A549 (cell line): ENCODE measurements around the gene MAML3. TPM values are rescaled to one million over a fixed set of nuclear protein-coding genes. Genes with fewer than 3 reads are reported as not detected.

ENCODE experiments used
- ATAC-seq, 2 experiments: fragments of 200-7000 bp in 1 of 2; fragments of >200 bp in 1 of 2; cut with Nextera tagmentation in 1 of 2; cut with Tn5 transposase in 1 of 2; 3 replicates each; pipeline versions ENCODE4 v1.8.0 to v1.9.1; 2018 to 2020; ENCODE audit warnings: mild to moderate bottlenecking in 1 of 2, moderate library complexity in 1 of 2
- CTCF ChIA-PET: fragments of 300-600 bp; sonication (Branson Sonifier 250); formaldehyde crosslinking; extraction: SDS; loops from one replicate; lab custom pipeline; 2021; ENCODE audit warnings: antibody characterized with exemption, inconsistent platforms; lab: Yijun Ruan, JAX
- POLR2A ChIA-PET: fragments of 350-600 bp; formaldehyde crosslinking; extraction: SDS; loops from one replicate; lab custom pipeline; 2021; ENCODE audit warnings: antibody characterized with exemption, inconsistent platforms; lab: Yijun Ruan, JAX
- DNase-seq, 2 experiments: peaks; one replicate each; pipeline versions ENCODE4 v3.0.0 to v3.0.0-alpha.2; 2011 to 2016; ENCODE audit warnings: low read depth in 1 of 2, low spot score in 1 of 2
- FAIRE-seq: peaks from 2 replicates; lab custom pipeline; 2011; peaks lifted over from hg19 to GRCh38; lab: Jason Lieb, UNC
- H3K27ac ChIP-seq, 2 experiments: fragments of >200 bp; sonication (Bioruptor Twin); formaldehyde crosslinking; 3 replicates each; pipeline ENCODE4 v1.5.1; 2016 to 2017
- H3K4me1 ChIP-seq: fragments of >200 bp; sonication (Bioruptor Twin); formaldehyde crosslinking; 3 replicates; pipeline ENCODE4 v1.6.1; 2016
- H3K4me2 ChIP-seq: fragments of >200 bp; sonication (Bioruptor Twin); formaldehyde crosslinking; 3 replicates; pipeline ENCODE4 v1.6.1; 2016
- H3K4me3 ChIP-seq: fragments of >200 bp; sonication (Bioruptor Twin); formaldehyde crosslinking; 3 replicates; pipeline ENCODE4 v1.5.1; 2016
- H3K9me3 ChIP-seq: fragments of >200 bp; sonication (Bioruptor Twin); formaldehyde crosslinking; 3 replicates; pipeline ENCODE4 v1.6.1; 2016
- BCL3 ChIP-seq: fragments of >200 bp; sonication (Bioruptor Twin); formaldehyde crosslinking; IDR thresholded peaks from 3 replicates; pipeline ENCODE4 v1.6.1; 2016
- CBX2 ChIP-seq: fragments of 200-600 bp; sonication (generic); IDR thresholded peaks from 2 replicates; pipeline ENCODE4 v1.6.1; 2016; ENCODE audit warnings: low read depth, mild to moderate bottlenecking, borderline replicate concordance
- CTCF ChIP-seq: fragments of >200 bp; sonication (Bioruptor Twin); formaldehyde crosslinking; IDR thresholded peaks from 3 replicates; pipeline ENCODE4 v1.5.1; 2016
- EHMT2 ChIP-seq: fragments of 200-600 bp; sonication (generic); IDR thresholded peaks from 2 replicates; pipeline ENCODE4 v1.6.1; 2016; ENCODE audit warnings: antibody characterized with exemption, low read depth, mild to moderate bottlenecking, moderate library complexity
- FOSB ChIP-seq: fragments of 250-450 bp; sonication (Bioruptor Pico); IDR thresholded peaks from 2 replicates; pipeline ENCODE4 v1.5.0; 2020; ENCODE audit warnings: mild to moderate bottlenecking, moderate library complexity
- FOSL2 ChIP-seq, 2 experiments: fragments of 450-650 bp in 1 of 2; fragments of >200 bp in 1 of 2; sonication (Bioruptor Twin) in 1 of 2; formaldehyde crosslinking; IDR thresholded peaks; 2 replicates each; pipeline versions ENCODE4 v1.5.0 to v1.6.1; 2016 to 2020; ENCODE audit warnings: mild to moderate bottlenecking in 1 of 2, moderate library complexity in 1 of 2
- HDAC2 ChIP-seq: fragments of 200-600 bp; sonication (generic); IDR thresholded peaks from 2 replicates; pipeline ENCODE4 v1.6.1; 2016
- HMGXB4 ChIP-seq: fragments of 250-450 bp; sonication (Bioruptor Pico); IDR thresholded peaks from 2 replicates; pipeline ENCODE4 v1.5.0; 2021; ENCODE audit warnings: mild to moderate bottlenecking, moderate library complexity, borderline replicate concordance
- HOXB13 ChIP-seq: fragments of 250-450 bp; sonication (Bioruptor Pico); IDR thresholded peaks from 2 replicates; pipeline ENCODE4 v1.5.0; 2020; ENCODE audit warnings: low read depth, mild to moderate bottlenecking, moderate library complexity
- MAX ChIP-seq: IDR thresholded peaks from 2 replicates; pipeline ENCODE4 v1.6.1; 2012
- MYC ChIP-seq: IDR thresholded peaks from 2 replicates; pipeline ENCODE4 v1.6.1; 2012; ENCODE audit warnings: mild to moderate bottlenecking, inconsistent platforms, low read length, improper control_type of control experiment, borderline replicate concordance
- NPAS2 ChIP-seq: fragments of 250-450 bp; sonication (Bioruptor Pico); IDR thresholded peaks from 2 replicates; pipeline ENCODE4 v1.8.0; 2022; ENCODE audit warnings: mild to moderate bottlenecking, moderate library complexity, borderline replicate concordance
- NR3C1 ChIP-seq: fragments of >200 bp; sonication (Bioruptor Twin); formaldehyde crosslinking; IDR thresholded peaks from 3 replicates; pipeline ENCODE4 v1.6.1; 2017
- PBX3 ChIP-seq: IDR thresholded peaks from 2 replicates; pipeline ENCODE4 v1.6.1; 2012
- POLR2A ChIP-seq: IDR thresholded peaks from 2 replicates; pipeline ENCODE4 v1.6.1; 2012; ENCODE audit warnings: mild to moderate bottlenecking, low read length
- RAD21 ChIP-seq, 2 experiments: fragments of >200 bp in 1 of 2; sonication (Bioruptor Twin) in 1 of 2; formaldehyde crosslinking in 1 of 2; IDR thresholded peaks in 1 of 2; conservative IDR thresholded peaks in 1 of 2; 2 replicates in 1 of 2; 3 replicates in 1 of 2; pipeline ENCODE4 v1.6.1; 2012 to 2018; ENCODE audit warnings: inconsistent platforms in 1 of 2
- REST ChIP-seq: fragments of 200-600 bp; sonication (generic); IDR thresholded peaks from 2 replicates; pipeline ENCODE4 v1.6.1; 2016; ENCODE audit warnings: antibody characterized with exemption, mild to moderate bottlenecking, moderate library complexity
- RFX5 ChIP-seq: fragments of 450-650 bp; IDR thresholded peaks from 2 replicates; pipeline ENCODE4 v1.7.1; 2014; ENCODE audit warnings: antibody characterized with exemption, mild to moderate bottlenecking, moderate library complexity
- SMC3 ChIP-seq: fragments of >200 bp; sonication (Bioruptor Twin); formaldehyde crosslinking; IDR thresholded peaks from 3 replicates; pipeline ENCODE4 v1.6.1; 2018; ENCODE audit warnings: inconsistent platforms
- TFCP2L1 ChIP-seq: fragments of 250-450 bp; sonication (Bioruptor Pico); IDR thresholded peaks from 2 replicates; pipeline ENCODE4 v1.5.0; 2021; ENCODE audit warnings: mild to moderate bottlenecking
- TP53 ChIP-seq: fragments of 250-450 bp; sonication (Bioruptor Pico); IDR thresholded peaks from 2 replicates; pipeline ENCODE4 v1.5.0; 2021; ENCODE audit warnings: mild to moderate bottlenecking, moderate library complexity
- ZC3H11A ChIP-seq: fragments of 450-650 bp; IDR thresholded peaks from 2 replicates; pipeline ENCODE4 v1.6.1; 2014; ENCODE audit warnings: antibody characterized with exemption, mild to moderate bottlenecking
- WGBS: methylation state at CpG from one replicate; pipeline ENCODE4 v1.1.6; 2017; ENCODE audit errors: missing lambda C conversion rate; 5-methylcytosine and 5-hydroxymethylcytosine counted together
- polyA plus RNA-seq, 4 experiments: library from polyadenylated mRNA; depleted of rRNA in 3 of 4; stranded (reverse); fragments of >200 nt; fragmentation: RNase III in 1 of 4; extraction: RNeasy Plus Mini Kit Qiagen cat#74134 plus additional on column Dnase treatment in 1 of 4; gene quantifications; 2 replicates in 3 of 4; 3 replicates in 1 of 4; pipeline ENCODE4 v1.2.3, GENCODE V29; 2011 to 2017

The MAML3 gene
- polyA plus RNA-seq, 2 of the 4 experiments (the other 2 are of a cell fraction) = 9.0 to 22.2 TPM

- Histone ChIP-seq H3K4me1 (peaks cover 7% of the 10 kb centered on the region; the same call in 2 of the 3 replicates), H3K4me3 (no peak overlapping the region), H3K9me3 (no peaks in the 10 kb centered on the region), H3K4me2 (no peak overlapping the region), H3K27ac (no peak overlapping the region)
- no peak for TF ChIP-seq CTCF
- TF ChIP-seq MYC = no peak
- no peak for TF ChIP-seq CBX2
- no peak for TF ChIP-seq FOSL2 (IDR thresholded peaks at IDR 0.05)
- no peak for TF ChIP-seq FOSL2 (CRISPR knock-in tag; IDR thresholded peaks at IDR 0.05)
- TF ChIP-seq RFX5 = no peak
- no peak for TF ChIP-seq EHMT2
- no peak for TF ChIP-seq HMGXB4 (CRISPR knock-in tag)
- no peak for TF ChIP-seq PBX3
- TF ChIP-seq HDAC2 = no peak
- TF ChIP-seq POLR2A = no peak
- FAIRE-seq (no peak), DNase-seq (no peak), ATAC-seq (no peak)
- POLR2A ChIA-PET = no interaction called here
- CTCF ChIA-PET = no interaction called here
- 44% methylated on average over 1 of the region's 1 CpG for WGBS
These were observed 467.9 kb downstream of the MAML3 start for GRCh38 chr4:139686130-139686529.

GRCh38 chr4:139685180-139685579 lies 468.8 kb downstream of the MAML3 start:
- ChIA-PET CTCF (interaction anchor here (0.8 kb wide), 1 partner anchor 25 kb away, joined by 3 read pairs; no protein-coding TSS in a partner anchor), POLR2A (no interaction called here)
- 96% methylated on average over 5 of the region's 5 CpGs for WGBS
- Histone ChIP-seq H3K9me3 (no peaks in the 10 kb centered on the region), H3K27ac (no peak overlapping the region), H3K4me3 (no peak overlapping the region), H3K4me1 (peaks cover 7% of the 10 kb centered on the region; the same call in 2 of the 3 replicates), H3K4me2 (no peak overlapping the region)
- DNase-seq (no peak), FAIRE-seq (no peak), ATAC-seq (no peak)
- TF ChIP-seq RFX5 = no peak

GRCh38 chr4:139684351-139684750 lies 469.6 kb downstream of the MAML3 start:
- DNase-seq = no peak
- Histone ChIP-seq H3K4me2 (no peak overlapping the region), H3K4me1 (peaks cover 7% of the 10 kb centered on the region; the same call in 2 of the 3 replicates), H3K4me3 (no peak overlapping the region), H3K27ac (no peak overlapping the region), H3K9me3 (no peaks in the 10 kb centered on the region)
- POLR2A ChIA-PET = no interaction called here
- WGBS = 100% methylated on average over 1 of the region's 1 CpG
- CTCF ChIA-PET = no interaction called here
- FAIRE-seq = no peak
- ATAC-seq = no peak
- TF ChIP-seq MAX (no peak), HOXB13 (CRISPR knock-in tag) (no peak), TFCP2L1 (no peak), ZC3H11A (no peak), CBX2 (no peak), SMC3 (no peak), REST (no peak), NR3C1 (no peak), NPAS2 (no peak), RAD21 (conservative IDR thresholded peaks at IDR 0.05 in 1 of 2, IDR thresholded peaks at IDR 0.05 in 1 of 2) (no peak), HMGXB4 (CRISPR knock-in tag) (no peak), BCL3 (no peak), FOSB (CRISPR knock-in tag) (no peak), TP53 (CRISPR knock-in tag) (no peak)
